ENCODE data around the gene PHETA1. TPM values are rescaled to one million over a fixed set of nuclear protein-coding genes. Genes with fewer than 3 reads are reported as not detected.

Gene PHETA1
- total RNA-seq, 1 donor from 2014 or later: 14.9 TPM

DNA sequence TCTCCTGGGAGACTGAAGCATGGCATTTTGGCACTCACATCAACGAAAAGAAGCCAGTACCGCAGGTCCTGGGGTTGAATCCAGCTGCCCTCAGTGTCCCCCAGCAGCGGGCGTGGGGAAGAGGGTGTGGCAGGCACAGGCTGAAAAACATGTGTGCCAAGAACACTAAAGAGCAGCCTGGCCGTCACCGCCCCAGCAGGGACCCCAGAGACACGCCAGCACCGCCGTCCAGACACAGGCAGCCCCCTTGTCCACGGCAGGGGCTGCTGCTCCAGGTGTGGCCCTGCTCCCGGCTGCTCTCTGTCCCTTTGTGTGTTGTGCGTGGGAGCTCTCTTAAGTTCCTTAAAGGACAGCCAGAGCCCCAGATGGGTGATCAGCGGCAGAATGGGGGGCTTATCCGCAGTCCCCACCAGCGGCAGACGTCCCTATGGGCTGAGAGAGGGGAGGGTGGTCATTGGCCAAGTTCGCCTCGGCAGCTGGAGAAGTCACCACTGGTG is 556 bp downstream of the PHETA1 start:
- H3K36me3 Mint-ChIP-seq (ENCODE audit: low read depth, unreplicated experiment): peaks cover 14% of the 10 kb centered on the region
- peak overlapping the region; percentile 86 for H3K4me3 Mint-ChIP-seq (ENCODE audit: unreplicated experiment)
- FAIRE-seq: no peak

GRCh38 chr12:111367661-111368221 is 1.2 kb downstream of the PHETA1 start:
- Mint-ChIP-seq H3K4me1 (ENCODE audit: low read depth, unreplicated experiment) (peaks cover 14% of the 10 kb centered on the region), H3K9me3 (ENCODE audit: unreplicated experiment) (no peaks in the 10 kb centered on the region), H3K4me3 (ENCODE audit: unreplicated experiment) (peak overlapping the region; percentile 86), H3K36me3 (ENCODE audit: low read depth, unreplicated experiment) (peaks cover 14% of the 10 kb centered on the region), H3K27ac (ENCODE audit: unreplicated experiment) (peak overlapping the region; percentile 66), H3K27me3 (ENCODE audit: low read depth, unreplicated experiment) (no peaks in the 10 kb centered on the region)
- no peaks in the 10 kb centered on the region for H3K36me3 ChIP-seq (ENCODE audit: insufficient read depth, low read length)
- no peaks in the 10 kb centered on the region for H3K27me3 ChIP-seq (ENCODE audit: insufficient read depth, low read length)
- no peaks in the 10 kb centered on the region for H3K9me3 ChIP-seq (ENCODE audit: insufficient read depth, low read depth, low read length)
- peaks cover 18% of the 10 kb centered on the region for H3K4me1 ChIP-seq (ENCODE audit: insufficient read depth, low read length)
- DNase-seq (ENCODE audit: low read depth) (no peak), FAIRE-seq (no peak)
- peak overlapping the region; percentile 82 for H3K4me3 ChIP-seq (ENCODE audit: insufficient read depth, low read depth, low read length)
- H3K27ac ChIP-seq (ENCODE audit: low read depth, low read length): no peak overlapping the region
- H3K9ac ChIP-seq (ENCODE audit: low read length): peak overlapping the region; percentile 87
- H3K4me2 ChIP-seq (ENCODE audit: low read length): peak overlapping the region; percentile 96
- H4K20me1 ChIP-seq (ENCODE audit: insufficient read depth, low read length): peaks cover 22% of the 10 kb centered on the region
- no peak for TF ChIP-seq EZH2 (IDR thresholded peaks at IDR 0.05; ENCODE audit: insufficient read depth, low read length)
- TF ChIP-seq CTCF (IDR thresholded peaks at IDR 0.05; ENCODE audit: insufficient read depth, low read depth, low read length): no peak
- H2AFZ ChIP-seq (ENCODE audit: low read depth, low read length): peak overlapping the region; percentile 88
- H3K79me2 ChIP-seq (ENCODE audit: insufficient read depth, low read length): peaks cover 7% of the 10 kb centered on the region

More for the DNA sequence above, 556 bp downstream of the PHETA1 start:
- Histone ChIP-seq H3K9ac (ENCODE audit: low read length) (peak overlapping the region; percentile 87), H3K79me2 (ENCODE audit: insufficient read depth, low read length) (peaks cover 7% of the 10 kb centered on the region), H2AFZ (ENCODE audit: low read depth, low read length) (peak overlapping the region; percentile 88), H3K4me2 (ENCODE audit: low read length) (peak overlapping the region; percentile 96), H3K4me1 (ENCODE audit: insufficient read depth, low read length) (peaks cover 17% of the 10 kb centered on the region), H4K20me1 (ENCODE audit: insufficient read depth, low read length) (peaks cover 21% of the 10 kb centered on the region), H3K27ac (ENCODE audit: low read depth, low read length) (peak overlapping the region; percentile 45), H3K4me3 (ENCODE audit: insufficient read depth, low read depth, low read length) (peak overlapping the region; percentile 82), H3K36me3 (ENCODE audit: insufficient read depth, low read length) (no peaks in the 10 kb centered on the region), H3K9me3 (ENCODE audit: insufficient read depth, low read depth, low read length) (no peaks in the 10 kb centered on the region), H3K27me3 (ENCODE audit: insufficient read depth, low read length) (no peaks in the 10 kb centered on the region)
- Mint-ChIP-seq H3K27me3 (ENCODE audit: low read depth, unreplicated experiment) (peaks cover 2% of the 10 kb centered on the region), H3K4me1 (ENCODE audit: low read depth, unreplicated experiment) (peaks cover 14% of the 10 kb centered on the region), H3K27ac (ENCODE audit: unreplicated experiment) (peak overlapping the region; percentile 66), H3K9me3 (ENCODE audit: unreplicated experiment) (peaks cover 3% of the 10 kb centered on the region)
- DNase-seq (ENCODE audit: low read depth): no peak
- TF ChIP-seq EZH2 (IDR thresholded peaks at IDR 0.05; ENCODE audit: insufficient read depth, low read length) (no peak), CTCF (IDR thresholded peaks at IDR 0.05; ENCODE audit: insufficient read depth, low read depth, low read length) (no peak)

GRCh38 chr12:111366583-111366982 is 2.3 kb downstream of the PHETA1 start:
- no peak overlapping the region for H3K27ac ChIP-seq (ENCODE audit: low read depth, low read length)
- H3K9ac ChIP-seq (ENCODE audit: low read length): no peak overlapping the region
- Mint-ChIP-seq H3K4me1 (ENCODE audit: low read depth, unreplicated experiment) (peaks cover 18% of the 10 kb centered on the region), H3K4me3 (ENCODE audit: unreplicated experiment) (peak overlapping the region; percentile 11), H3K36me3 (ENCODE audit: low read depth, unreplicated experiment) (peaks cover 14% of the 10 kb centered on the region), H3K9me3 (ENCODE audit: unreplicated experiment) (no peaks in the 10 kb centered on the region), H3K27me3 (ENCODE audit: low read depth, unreplicated experiment) (no peaks in the 10 kb centered on the region), H3K27ac (ENCODE audit: unreplicated experiment) (no peak overlapping the region)
- DNase-seq (ENCODE audit: low read depth) (no peak), FAIRE-seq (no peak)
- H3K79me2 ChIP-seq (ENCODE audit: insufficient read depth, low read length): peaks cover 7% of the 10 kb centered on the region
- no peaks in the 10 kb centered on the region for H3K9me3 ChIP-seq (ENCODE audit: insufficient read depth, low read depth, low read length)
- H3K4me1 ChIP-seq (ENCODE audit: insufficient read depth, low read length): peaks cover 18% of the 10 kb centered on the region
- TF ChIP-seq CTCF (IDR thresholded peaks at IDR 0.05; ENCODE audit: insufficient read depth, low read depth, low read length) (no peak), EZH2 (IDR thresholded peaks at IDR 0.05; ENCODE audit: insufficient read depth, low read length) (no peak)
- no peak overlapping the region for H2AFZ ChIP-seq (ENCODE audit: low read depth, low read length)
- no peak overlapping the region for H3K4me3 ChIP-seq (ENCODE audit: insufficient read depth, low read depth, low read length)
- no peaks in the 10 kb centered on the region for H3K36me3 ChIP-seq (ENCODE audit: insufficient read depth, low read length)
- H3K27me3 ChIP-seq (ENCODE audit: insufficient read depth, low read length): no peaks in the 10 kb centered on the region
- no peak overlapping the region for H3K4me2 ChIP-seq (ENCODE audit: low read length)
- peaks cover 25% of the 10 kb centered on the region for H4K20me1 ChIP-seq (ENCODE audit: insufficient read depth, low read length)
